HG02571 (cell line): ENCODE results near the gene TMC6.

ENCODE experiments used
- ATAC-seq: cut with Tn5 transposase; IDR thresholded peaks from one replicate; pipeline ENCODE4 v1.9.1; 2021; ENCODE audit warnings: mild to moderate bottlenecking, moderate library complexity; ENCODE audit not compliant: unreplicated experiment

TMC6 gene

GRCh38 chr17:78135858-78136500, 7.4 kb upstream of the TMC6 start:
- ATAC-seq = no peak

GRCh38 chr17:78134899-78135385, 6.4 kb upstream of the TMC6 start:
- no peak for ATAC-seq

GRCh38 chr17:78133971-78134898, 5.7 kb upstream of the TMC6 start:
- no peak for ATAC-seq

- ATAC-seq = no peak
These were observed 4.8 kb upstream of the TMC6 start for GRCh38 chr17:78133179-78133951.

GRCh38 chr17:78132767-78133178, 4.2 kb upstream of the TMC6 start:
- ATAC-seq = no peak

- no peak for ATAC-seq
These were observed 3.6 kb upstream of the TMC6 start for GRCh38 chr17:78132084-78132676.

- ATAC-seq = no peak
These were observed 2.9 kb upstream of the TMC6 start for GRCh38 chr17:78131172-78132083.

GRCh38 chr17:78130437-78131101, 2.0 kb upstream of the TMC6 start, which contains the start of gene TMC8:
TSS of gene TMC8 (plus strand) at chr17:78130771. CDS start at chr17:78131589, 818 bp downstream.
- no peak for ATAC-seq

- no peak for ATAC-seq
These were observed 1.5 kb upstream of the TMC6 start for GRCh38 chr17:78130090-78130436.

GRCh38 chr17:78129351-78130089, 965 bp upstream of the TMC6 start:
- ATAC-seq = no peak

GRCh38 chr17:78127888-78128550, 536 bp downstream of the TMC6 start:
- no peak for ATAC-seq

- ATAC-seq = no peak
These were observed 1.2 kb downstream of the TMC6 start for GRCh38 chr17:78127239-78127887.

- no peak for ATAC-seq
These were observed 1.7 kb downstream of the TMC6 start for GRCh38 chr17:78126895-78127238.

GRCh38 chr17:78125976-78126894, 2.3 kb downstream of the TMC6 start:
- ATAC-seq = no peak

- ATAC-seq = no peak
These were observed 3.2 kb downstream of the TMC6 start for GRCh38 chr17:78125138-78125913.

GRCh38 chr17:78124836-78125137, 3.8 kb downstream of the TMC6 start:
- no peak for ATAC-seq
